ENCODE data around the gene APOE. TPM values are rescaled to one million over a fixed set of nuclear protein-coding genes. Genes with fewer than 3 reads are reported as not detected.
A peak's percentile ranks its signal among the peaks of the same experiment; 100 is the strongest.
"Not testable (repeated sequence)": the region's sequence is repeated elsewhere in the genome, so short reads cannot be mapped to it uniquely, and the experiment has no call there.

The APOE gene
- total RNA-seq, 4 donors from 2014 or later = 248 to 920 (median 429) TPM

DNA sequence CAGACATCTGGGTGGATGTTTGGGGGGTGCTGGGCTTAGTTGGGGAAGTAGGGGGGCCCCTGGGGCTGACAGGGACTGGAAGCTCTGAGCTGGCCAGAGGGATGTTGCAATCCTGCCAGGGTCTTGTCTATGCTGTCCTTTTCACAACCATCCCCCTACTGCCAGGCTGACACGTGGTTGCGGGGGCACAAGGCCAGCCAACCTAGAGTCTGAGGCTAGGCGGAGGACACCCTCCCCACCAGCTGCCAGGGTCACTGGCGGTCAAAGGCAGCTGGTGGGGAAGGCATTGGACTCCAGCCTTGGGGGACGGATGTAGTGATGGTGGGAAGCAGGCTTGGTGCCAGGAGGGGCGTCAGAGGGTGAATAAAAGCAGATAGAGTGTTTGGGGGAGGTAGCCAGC lies 7.3 kb downstream of the APOE start:
- DNase-seq (ENCODE audit: low spot score) = no peak
- TF ChIP-seq, protein P1, sequence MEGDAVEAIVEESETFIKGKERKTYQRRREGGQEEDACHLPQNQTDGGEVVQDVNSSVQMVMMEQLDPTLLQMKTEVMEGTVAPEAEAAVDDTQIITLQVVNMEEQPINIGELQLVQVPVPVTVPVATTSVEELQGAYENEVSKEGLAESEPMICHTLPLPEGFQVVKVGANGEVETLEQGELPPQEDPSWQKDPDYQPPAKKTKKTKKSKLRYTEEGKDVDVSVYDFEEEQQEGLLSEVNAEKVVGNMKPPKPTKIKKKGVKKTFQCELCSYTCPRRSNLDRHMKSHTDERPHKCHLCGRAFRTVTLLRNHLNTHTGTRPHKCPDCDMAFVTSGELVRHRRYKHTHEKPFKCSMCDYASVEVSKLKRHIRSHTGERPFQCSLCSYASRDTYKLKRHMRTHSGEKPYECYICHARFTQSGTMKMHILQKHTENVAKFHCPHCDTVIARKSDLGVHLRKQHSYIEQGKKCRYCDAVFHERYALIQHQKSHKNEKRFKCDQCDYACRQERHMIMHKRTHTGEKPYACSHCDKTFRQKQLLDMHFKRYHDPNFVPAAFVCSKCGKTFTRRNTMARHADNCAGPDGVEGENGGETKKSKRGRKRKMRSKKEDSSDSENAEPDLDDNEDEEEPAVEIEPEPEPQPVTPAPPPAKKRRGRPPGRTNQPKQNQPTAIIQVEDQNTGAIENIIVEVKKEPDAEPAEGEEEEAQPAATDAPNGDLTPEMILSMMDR (IDR thresholded peaks at IDR 0.05) = no peak
- ATAC-seq (ENCODE audit: low FRiP score) = no peak

DNA sequence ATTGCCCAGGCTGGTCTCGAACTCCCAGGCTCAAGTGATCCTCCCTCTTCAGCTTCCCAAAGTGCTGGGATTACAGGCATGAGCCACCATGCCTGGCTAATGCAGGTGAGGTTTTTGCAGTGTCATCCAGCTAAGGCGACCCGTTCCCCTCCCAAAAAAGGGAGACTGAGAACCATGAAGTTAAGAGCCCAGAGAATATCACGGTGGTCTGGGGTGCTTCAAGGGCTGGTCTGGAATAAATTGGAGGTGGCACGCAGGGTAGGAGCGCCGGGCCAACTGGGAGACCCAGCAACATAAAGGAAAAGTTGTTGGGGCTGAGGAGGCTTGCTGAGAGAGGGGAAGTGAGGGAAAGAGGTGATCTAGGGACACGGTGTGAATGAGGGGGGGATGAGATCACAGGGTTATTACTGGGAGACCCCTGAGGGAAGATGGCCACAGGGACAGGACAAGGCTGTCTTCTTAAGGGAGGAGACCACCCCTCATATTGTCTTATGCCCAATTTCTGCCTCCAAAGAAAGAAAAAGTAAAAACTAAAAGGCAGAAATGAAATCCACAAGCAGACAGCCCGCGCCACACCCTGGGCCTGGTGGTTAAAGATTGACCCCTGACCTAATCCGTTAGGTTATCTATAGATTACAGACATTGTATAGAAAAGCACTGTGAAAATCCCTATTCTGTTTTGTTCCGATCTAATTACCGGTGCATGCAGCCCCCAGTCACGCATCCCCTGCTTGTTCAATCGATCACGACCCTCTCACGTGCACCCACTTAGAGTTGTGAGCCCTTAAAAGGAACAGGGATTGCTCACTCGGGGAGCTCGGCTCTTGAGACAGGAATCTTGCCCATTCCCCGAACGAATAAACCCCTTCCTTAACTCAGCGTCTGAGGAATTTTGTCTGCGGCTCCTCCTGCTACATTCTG lies 8.2 kb downstream of the APOE start:
- not testable (repeated sequence) for ATAC-seq (ENCODE audit: low FRiP score); DNase-seq (ENCODE audit: low spot score)

DNA sequence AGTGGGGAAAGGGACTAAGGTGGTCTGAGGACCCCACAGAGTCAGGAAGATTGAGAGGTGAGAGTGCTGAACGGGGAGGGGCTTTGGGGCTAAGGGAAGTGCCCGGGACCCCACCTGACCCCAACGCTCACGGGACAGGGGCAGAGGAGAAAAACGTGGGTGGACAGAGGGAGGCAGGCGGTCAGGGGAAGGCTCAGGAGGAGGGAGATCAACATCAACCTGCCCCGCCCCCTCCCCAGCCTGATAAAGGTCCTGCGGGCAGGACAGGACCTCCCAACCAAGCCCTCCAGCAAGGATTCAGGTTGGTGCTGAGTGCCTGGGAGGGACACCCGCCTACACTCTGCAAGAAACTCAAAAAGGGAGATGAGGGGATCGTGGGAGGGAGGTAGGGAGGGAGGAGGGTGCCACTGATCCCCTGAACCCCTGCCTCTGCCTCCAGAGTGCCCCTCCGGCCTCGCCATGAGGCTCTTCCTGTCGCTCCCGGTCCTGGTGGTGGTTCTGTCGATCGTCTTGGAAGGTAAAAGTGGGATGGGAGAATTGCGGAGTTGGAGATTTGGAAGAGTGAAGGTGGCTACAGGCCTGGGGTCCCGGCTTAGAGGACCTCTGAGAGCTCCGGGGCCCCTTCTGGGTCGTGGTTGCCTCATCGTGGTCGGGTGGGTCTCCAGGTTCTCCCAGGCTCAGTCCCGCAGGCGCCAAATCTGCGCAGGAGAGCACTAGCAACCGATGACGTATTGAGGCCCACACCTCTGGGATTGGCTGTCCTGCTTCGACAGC lies 9.0 kb downstream of the APOE start, which contains the start of gene APOC1:
Gene APOC1, plus strand, starts transcription at position 176 of the 774 bp plus-strand sequence. Its CDS starts 284 bp downstream, at position 460.
- peak; percentile 80 for ATAC-seq (ENCODE audit: low FRiP score)
- peak; percentile 73 for DNase-seq (ENCODE audit: low spot score)

DNA sequence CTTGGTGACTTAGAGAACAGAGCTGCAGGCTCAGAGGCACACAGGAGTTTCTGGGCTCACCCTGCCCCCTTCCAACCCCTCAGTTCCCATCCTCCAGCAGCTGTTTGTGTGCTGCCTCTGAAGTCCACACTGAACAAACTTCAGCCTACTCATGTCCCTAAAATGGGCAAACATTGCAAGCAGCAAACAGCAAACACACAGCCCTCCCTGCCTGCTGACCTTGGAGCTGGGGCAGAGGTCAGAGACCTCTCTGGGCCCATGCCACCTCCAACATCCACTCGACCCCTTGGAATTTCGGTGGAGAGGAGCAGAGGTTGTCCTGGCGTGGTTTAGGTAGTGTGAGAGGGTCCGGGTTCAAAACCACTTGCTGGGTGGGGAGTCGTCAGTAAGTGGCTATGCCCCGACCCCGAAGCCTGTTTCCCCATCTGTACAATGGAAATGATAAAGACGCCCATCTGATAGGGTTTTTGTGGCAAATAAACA lies 18.7 kb downstream of the APOE start:
- ATAC-seq (ENCODE audit: low FRiP score) = no peak
- DNase-seq (ENCODE audit: low spot score) = no peak
- TF ChIP-seq, protein P1 (IDR thresholded peaks at IDR 0.05) = no peak

DNA sequence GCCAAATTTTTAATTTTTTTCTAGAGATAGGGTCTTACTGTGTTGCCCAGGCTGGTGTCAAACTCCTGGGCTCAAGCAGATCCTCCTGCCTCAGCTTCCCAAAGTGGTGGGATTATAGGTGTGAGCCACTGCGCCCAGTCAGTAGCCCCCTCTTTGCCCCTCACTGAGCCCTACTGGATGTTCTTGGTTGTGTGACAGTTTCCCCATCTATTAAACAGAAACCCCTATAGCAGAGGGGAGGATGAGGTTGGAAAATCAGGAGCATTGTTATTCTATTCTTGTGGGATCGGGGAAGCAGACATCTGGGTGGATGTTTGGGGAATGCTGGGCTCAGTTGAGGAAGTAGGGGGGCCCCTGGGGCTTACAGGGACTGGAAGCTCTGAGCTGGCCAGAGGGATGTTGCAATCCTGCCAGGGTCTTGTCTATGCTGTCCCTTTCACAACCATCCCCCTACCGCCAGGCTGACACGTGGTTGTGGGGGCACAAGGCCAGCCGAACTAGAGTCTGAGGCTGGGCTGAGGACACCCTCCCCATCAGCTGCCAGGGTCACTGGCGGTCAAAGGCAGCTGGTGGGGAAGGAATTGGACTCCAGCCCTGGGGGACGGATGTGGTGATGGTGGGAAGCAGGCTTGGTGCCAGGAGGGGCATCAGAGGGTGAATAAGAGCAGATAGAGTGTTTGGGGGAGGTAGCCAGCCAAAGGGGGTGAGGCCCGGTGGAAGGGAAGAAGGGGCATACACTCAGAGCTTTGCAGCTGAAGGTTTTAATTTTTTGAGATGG lies 19.7 kb downstream of the APOE start:
- peak; percentile 61 for ATAC-seq (ENCODE audit: low FRiP score)
- DNase-seq (ENCODE audit: low spot score) = peak; percentile 59
- TF ChIP-seq, protein P1 (IDR thresholded peaks at IDR 0.05) = no peak

DNA sequence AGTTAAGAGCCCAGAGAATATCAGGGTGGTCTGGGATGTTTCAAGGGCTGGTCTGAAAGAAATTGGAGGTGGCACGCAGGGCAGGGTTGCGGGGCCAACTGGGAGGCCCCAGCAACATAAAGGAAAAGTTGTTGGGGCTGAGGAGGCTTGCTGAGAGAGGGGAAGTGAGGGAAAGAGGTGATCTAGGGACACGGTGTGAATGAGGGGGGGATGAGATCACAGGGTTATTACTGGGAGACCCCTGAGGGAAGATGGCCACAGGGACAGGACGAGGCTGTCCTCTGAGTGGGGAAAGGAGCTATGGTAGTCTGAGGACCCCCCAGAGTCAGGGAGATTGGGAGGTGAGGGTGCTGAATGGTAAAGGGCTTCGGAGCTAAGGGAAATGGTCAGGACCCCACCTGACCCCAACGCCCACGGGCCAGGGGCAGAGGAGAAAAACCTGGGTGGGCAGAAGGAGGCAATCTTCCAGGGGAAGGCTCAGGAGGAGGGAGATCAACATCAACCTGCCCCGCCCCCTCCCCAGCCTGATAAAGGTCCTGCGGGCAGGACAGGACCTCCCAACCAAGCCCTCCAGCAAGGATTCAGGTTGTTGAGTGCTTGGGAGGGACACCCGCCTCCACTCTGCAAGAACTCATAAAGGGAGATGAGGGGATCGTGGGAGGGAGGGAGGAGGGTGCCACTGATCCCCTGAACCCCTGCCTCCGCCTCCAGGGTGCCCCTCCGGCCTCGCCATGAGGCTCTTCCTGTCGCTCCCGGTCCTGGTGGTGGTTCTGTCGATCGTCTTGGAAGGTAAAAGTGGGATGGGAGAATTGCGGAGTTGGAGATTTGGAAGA lies 20.9 kb downstream of the APOE start:
- ATAC-seq (ENCODE audit: low FRiP score); DNase-seq (ENCODE audit: low spot score): not testable (repeated sequence)

DNA sequence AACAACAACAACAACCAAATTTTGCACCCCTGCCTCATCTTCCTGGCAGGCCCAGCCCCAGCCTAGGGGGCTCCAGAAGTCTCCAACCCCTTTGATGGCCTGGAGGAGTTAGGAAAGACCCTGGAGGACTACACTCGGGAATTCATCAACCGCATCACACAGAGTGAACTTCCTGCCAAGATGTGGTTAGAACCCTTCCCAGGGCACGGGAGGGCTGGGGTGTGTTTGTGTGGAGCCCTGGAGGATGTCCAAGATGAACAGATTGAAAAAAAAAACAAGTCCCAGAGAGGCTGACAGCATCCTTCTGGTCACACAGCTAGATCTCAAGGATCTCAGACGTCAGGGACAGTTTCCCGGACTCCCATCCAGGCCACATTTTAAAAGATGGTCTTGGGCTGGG lies 22.1 kb downstream of the APOE start:
- TF ChIP-seq, protein P1 (IDR thresholded peaks at IDR 0.05) = no peak
- ATAC-seq (ENCODE audit: low FRiP score) = no peak
- DNase-seq (ENCODE audit: low spot score) = no peak

All from omental fat pad (tissue), 4 donors.